Right lung (tissue), 5 donors: ENCODE data around the gene FTL. TPM values are rescaled to one million over a fixed set of nuclear protein-coding genes. Genes with fewer than 3 reads are reported as not detected.

Experiments
- DNase-seq, 2 donors: peaks; one replicate each; pipeline ENCODE4 v3.0.0-alpha.2; 2013
- polyA plus RNA-seq, 5 donors: library from polyadenylated mRNA; unstranded; fragments of 120-200 nt; gene quantifications; one replicate each; pipeline versions ENCODE4 v1.2.1 to v1.2.3, GENCODE V29; 2013; ENCODE audit warnings: inconsistent platforms in 1 of 5, low replicate concordance in 1 of 5; ENCODE audit not compliant: insufficient read length in 5 of 5, insufficient read depth in 1 of 5

FTL gene
- polyA plus RNA-seq, 5 donors: 1,127 to 1,622 (median 1,142) TPM

DNA sequence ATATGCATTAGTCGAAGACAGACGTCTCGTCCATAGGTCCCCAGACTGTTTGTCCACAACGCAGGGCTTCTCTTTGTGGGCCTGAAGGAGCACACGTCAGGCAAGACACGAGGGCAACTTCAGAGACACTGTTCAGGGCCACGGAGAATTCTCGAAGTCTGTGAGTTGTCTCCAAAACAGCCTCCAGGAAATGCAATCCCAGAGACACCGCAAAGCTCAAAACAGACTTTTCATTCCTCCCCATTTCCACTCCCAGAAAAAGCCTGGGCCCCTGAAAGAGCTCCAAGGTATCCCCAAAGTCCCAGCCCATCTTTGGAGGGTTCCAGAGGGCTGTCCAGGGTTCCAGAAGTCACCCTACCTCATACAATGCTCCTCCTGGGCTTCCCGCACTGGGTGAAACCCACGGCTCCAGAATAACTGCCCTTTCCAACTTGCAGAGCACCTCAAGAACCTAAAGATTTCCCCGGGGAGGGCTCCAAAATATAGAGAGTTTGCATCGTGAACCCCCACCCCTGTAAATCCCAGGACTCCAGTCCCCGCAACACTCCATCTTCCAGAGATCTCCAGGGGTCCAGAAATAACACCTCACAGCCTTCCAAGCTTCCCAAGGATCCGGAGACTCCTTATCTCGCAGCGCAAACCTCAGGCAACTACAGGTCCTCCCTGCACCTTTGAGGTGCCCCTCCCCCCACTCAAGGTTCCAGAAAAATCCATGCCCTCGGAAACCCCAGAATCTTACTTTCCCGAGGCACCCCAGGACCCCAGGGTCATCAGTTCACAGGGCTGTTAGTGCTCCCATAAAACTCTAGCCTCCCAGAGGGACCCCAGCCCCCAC, 687 bp upstream of the FTL start:
- DNase-seq: peak in 1 of 2 donors; percentile 30

DNA sequence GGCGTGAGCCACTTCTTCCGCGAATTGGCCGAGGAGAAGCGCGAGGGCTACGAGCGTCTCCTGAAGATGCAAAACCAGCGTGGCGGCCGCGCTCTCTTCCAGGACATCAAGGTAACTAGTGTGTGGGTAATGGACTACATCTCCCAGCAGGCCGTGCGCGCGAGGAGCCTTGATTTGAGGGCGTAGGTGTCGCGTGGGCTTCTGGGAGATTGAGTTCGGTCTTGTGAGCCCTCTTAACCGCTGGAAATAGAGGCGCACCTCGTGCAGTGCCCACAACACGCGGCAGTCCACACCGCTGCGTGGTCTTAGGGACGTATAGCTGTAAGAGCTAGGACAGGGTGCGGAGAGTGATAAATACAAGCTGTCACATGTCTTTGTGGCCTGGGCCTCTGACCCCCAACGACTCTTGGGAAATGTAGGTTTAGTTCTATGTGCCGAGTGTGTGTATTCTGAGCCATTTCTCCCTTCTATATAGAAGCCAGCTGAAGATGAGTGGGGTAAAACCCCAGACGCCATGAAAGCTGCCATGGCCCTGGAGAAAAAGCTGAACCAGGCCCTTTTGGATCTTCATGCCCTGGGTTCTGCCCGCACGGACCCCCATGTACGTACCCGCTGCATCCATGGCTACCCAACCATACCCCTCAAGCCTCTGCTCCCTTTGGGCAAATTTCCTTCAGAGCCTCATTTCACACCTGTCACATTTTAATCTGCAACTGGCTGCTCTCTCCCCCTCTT, 864 bp downstream of the FTL start:
- DNase-seq: peak; percentile 81 to 83

DNA sequence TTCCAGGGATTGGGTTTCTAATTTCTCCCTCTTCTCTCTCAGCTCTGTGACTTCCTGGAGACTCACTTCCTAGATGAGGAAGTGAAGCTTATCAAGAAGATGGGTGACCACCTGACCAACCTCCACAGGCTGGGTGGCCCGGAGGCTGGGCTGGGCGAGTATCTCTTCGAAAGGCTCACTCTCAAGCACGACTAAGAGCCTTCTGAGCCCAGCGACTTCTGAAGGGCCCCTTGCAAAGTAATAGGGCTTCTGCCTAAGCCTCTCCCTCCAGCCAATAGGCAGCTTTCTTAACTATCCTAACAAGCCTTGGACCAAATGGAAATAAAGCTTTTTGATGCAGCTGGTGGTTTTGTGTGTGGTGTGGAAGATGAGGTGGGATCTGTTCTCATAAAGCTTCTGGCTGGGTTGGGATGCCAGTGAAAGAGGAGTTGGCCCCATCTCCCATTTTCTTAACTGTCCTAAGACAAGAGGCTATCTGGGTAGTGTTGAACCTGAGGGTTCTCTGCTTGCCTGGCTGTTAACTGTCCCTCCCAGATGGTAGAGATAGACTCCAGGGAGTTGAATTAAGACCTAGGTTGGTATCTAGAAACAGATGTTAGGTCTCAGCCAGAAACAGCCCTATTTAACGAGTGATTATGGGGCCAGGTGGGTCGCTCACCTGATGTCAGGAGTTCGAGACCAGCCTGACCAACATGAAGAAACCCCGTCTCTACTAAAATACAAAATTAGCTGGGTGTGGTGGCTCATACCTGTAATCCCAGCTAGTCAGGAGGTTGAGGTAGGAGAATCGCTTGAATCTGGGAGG, 1.6 kb downstream of the FTL start:
- DNase-seq: no peak

DNA sequence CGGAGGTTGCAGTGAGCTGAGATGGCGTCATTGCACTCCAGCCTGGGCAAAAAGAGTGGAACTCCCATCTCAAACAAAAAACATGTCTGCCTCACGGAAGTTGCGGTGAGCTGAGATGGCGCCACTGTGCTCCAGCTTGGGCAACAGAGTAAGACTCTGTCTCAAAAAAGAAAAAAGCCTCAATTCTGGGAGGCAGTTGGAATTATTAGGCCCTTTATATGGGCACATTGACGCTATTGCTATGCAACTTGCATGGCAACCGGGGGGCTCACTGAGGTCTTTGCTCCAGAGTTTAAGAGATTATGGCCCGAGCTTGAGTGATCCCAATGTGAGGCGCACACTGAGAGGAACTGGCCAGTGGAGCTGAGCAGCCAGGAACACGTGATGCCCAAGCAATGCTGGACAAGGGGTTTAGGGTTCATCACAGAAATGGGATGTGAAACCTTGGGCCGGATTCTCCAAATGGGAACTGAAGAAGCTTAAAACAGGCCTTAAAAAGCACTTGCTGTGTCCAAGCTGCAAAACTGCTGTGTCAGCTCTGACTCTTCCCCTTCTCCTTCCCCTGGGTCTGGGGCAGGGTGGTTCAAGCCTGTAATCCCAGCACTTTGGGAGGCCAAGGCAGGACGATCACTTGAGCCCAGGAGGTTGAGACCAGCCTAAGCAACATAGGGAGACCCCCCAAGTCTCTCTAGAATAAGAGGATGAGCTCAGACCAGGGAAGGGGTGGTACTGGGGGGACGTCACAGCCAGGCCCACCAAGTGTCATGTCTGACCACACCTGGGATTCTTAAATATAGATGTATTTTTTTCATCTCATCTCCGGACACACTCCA, 2.5 kb downstream of the FTL start:
- DNase-seq: no peak

DNA sequence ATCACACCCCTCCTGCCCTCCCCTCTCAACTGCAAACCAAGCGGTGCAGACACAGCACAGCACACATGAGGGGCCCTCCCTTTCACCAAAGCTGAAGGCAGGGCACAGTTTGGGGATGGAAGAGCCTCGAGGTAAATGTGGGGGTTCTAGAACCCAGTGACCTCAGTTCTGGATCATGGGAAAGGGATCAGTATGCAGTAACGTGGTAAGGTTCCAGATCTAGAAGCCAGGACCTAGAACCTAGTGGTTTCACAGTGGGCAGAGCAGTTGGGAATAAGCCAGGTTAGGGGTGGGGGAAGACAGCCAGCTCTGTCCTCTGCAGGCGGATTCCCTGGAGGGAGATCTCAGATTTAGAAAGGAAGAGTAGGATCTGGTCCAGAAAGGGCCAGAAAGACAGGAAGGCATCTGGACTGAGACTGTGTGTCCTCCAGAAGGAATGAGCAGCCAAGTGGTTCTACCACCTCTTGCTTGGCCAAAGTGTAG, 3.1 kb downstream of the FTL start:
- no peak for DNase-seq

DNA sequence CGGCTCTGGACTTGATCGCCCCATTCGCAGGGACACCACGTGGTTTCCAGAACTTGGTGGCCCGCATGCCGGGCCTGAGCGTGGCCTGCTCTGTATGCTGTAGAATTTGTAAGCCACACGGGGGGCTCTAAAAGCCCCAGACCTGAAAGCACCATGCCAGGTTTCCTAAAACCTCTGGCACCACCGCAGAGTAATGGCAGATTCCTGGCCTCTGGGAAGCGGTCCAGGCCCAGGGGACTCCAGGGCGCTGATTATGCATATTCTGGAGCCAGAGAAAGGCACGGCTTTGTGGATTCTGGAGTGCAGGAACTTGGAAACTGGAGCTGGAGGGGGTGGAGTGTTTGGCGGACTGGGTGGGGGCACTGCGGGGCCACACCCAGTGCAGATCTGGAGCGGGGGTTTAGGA, 3.7 kb downstream of the FTL start:
- no peak for DNase-seq

DNA sequence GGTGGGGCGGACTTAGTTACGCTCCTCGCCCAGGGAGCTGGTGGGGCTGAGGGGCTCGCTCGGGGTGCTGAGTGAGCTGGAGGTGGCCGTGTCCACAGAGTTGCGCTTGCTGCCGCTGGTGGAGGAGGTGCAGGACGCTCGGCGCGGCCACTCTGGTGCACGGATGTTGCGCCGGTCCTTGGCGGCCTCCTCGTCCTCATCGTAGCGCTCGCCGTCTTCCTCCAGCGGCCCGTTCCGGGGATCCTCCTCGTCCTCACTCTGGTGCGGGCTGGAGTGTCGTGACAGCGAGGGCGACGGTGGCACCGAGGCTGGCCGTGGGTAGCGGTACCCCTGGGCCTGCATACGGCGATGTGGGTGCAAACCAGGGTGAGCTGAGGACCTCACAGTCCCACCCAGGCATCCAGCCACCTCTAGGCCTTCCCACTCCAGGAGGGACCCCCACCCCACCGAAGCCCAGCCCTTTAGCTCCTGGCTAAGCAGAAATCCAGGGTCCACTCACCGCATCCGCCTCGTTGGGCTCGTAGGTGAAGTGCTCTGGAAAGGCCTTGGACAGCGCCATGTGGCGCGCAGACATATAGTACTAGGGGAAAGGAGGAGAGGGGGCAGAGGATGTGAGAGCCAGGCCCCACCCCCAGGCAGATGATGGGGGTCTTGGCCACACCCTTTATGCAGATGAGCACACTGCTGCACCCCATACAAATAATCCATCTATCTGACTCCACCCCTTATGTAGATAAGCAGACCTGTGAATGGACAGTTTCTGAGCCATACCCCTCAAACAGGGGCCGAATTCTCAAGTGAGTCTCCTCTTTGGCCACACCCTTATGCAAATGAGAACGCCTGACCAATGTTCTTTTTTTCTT, 4.4 kb downstream of the FTL start:
- DNase-seq: no peak

DNA sequence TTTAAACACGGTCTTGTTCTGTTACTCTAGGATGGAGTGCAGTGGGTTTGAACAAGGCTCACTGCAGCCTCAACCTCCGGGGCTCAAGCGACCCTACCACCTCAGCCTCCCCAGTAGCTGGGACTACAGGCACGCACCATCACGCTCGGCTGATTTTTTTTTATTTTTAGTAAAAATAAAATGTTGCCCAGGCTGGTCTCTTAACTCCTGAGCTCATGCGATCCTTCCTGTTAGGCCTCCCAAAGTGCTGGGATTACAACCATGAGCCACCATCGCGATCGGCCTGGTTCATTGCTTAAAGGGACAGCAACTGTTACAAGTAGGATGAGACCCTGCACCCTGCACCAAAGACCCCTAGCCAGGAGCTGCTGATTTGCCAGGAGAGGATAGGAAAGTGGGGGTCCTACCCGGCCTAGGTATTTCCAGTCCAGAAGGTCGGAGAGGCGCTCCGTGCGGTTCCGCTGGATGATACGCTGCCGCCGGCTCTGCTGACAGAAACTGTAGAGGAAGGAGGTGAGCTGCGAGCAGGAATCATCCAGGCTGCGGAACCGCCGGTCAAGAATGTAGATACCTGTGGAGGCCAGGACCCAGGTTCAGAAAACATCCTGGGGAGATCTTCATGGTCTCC, 5.1 kb downstream of the FTL start:
- no peak for DNase-seq

DNA sequence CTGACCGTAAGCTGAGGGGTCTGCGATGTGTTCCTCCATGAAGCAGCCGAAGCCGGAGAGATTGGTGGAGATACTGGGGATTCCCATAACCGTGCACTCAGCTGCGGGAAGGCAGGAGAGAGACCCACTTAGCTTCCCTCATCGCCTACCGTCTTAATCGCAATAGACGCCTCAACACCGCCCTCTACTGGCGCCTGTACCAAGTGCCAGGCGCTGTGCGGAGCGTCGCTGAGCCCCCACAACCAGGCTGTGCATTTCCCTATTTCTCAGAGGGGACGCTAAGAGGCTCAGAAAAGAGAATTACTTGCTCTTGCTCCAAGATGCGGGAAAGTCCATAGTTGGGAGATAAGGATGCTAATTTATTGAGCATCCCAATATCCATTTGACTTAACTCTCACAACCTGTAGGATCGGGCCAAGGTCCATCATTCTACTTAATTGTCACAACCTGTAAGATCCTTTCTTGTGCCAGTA, 5.8 kb downstream of the FTL start:
- DNase-seq: peak in 1 of 2 donors; percentile 74

DNA sequence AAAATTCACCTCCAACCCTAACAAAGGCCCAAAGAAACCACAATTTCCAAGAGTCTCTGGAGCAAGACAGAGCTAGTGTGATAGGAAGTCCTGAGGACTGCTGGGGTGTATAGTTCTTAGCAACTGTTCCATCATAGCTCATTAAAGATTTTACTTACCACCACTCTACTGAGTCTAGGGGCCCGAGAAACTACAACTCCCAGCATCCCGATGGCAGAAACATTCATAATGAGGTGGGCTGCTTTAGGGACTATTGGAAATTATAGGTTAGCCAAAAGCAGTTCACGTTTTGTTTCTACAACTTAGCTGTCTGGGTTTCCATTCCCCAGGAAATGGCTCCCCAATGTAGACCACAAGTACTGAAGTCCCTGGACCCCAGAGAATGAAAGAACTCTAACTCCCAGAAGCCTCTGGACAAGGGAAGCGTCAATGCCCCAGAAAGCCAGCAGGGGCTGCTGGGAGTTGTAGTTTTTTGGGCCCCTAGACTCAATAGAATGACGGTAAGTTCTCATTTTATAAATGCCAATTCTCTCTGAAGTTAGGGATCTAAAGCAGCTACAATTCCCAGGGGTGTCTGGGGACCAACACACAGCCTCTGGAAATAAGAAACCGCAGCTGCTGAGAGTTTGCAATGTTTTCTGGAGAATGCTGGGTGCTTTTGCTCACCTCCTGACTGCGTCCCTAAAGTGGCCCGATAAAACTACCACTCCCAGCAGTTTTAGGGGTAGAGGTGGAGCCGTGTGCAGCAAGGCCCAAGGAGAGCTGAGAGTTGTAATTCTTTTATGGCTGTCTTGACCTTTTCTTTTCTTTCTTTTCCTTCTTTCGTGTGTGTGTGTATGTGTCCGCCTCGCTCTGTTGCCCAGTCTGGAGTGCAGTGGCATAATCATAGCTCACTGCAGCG, 11.1 kb downstream of the FTL start:
- no peak for DNase-seq

DNA sequence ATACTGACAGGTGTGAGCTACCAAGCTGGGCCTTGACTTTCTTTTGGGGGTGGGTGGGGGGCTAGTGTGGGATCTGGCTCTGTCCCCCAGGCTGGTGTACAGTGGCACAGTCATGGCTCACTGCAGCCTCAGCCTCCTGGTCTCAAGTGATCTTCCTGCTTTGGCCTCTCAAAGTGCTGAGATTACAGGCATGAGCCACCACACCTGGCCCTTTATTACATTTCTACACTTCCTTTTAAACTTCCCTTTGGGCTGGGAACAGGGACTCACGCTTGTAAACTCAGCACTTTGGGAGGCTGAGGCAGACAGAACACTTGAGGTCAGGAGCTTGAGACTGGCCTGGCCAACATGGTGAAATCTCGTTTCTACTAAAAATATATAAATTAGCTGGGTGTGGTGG, 12.0 kb downstream of the FTL start:
- no peak for DNase-seq

DNA sequence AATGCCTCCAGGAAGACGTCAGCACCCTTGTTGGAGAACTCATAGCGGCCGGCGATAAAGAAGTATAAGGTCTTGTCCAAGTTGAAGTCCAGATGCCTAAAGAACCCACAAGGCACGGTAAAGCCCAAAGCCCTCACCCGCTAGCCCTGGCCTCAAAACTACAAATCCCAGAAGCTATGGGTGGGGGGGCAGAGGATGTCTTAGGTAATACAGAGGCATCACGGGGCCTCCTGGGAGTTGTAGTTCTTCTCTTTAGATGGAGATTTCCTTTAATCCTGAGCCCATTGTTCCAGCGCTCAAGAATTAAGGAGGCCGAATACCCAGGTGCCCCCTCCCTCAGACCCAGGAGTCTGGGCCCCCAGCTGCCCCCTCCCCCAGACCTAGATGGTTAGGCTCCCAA, 17.2 kb downstream of the FTL start:
- DNase-seq: no peak

DNA sequence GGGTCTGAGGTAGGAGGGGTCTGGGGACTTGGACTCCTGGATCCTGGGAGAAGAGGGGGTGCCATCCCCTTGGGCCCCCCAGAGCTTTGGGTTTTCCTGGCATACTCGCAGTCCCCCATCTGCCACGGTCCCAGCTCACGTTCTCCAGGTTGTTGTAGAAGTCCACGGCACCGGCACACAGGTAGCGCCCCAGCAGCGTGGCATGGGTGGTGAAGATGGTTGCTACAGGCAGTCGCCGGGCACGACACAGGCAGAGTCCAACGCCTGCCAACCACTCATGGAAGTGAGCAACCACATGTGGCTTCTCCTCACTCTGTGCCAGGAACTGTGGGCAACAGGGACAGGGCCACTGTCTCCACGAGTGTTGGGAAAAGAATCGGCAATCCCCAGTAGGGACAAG, 20.6 kb downstream of the FTL start:
- DNase-seq: no peak

DNA sequence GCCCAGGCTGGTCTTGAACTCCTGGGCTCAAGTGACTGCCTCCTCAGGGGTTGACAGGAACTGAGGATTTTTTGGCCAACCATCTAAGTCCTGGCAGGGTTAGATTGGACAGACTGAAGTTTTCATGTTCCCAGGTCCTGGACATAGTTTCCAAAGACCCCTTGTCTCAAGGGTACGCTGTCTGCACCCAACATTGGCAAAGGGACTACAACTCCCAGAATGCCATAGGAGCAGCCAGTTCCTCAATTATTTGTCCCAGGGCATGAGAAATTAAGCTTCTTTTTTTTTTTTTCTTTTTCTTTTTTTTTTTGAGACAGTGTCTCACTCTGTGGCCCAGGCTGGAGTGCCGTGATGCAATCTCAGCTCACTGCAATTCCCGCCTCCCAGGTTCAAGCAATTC, 21.1 kb downstream of the FTL start:
- DNase-seq: no peak

DNA sequence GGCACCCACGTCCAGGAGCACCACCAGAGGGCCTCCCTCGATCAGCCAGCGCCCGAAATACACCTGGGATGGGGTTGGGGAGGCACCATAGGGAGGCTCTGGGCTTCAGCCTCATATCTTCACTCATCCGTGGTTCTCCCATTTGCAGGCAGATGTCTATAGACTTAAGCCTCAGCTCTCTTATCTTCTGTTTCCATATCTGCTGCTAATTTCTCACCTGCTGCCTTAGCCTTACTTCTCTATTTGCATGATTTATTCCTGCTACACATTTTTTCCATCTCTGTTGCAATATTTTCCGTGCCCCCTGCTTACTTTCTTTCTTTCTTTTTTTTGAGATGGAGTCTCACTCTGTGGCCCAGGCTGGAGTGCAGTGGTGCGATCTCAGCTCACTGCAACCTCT, 22.2 kb downstream of the FTL start:
- no peak for DNase-seq

DNA sequence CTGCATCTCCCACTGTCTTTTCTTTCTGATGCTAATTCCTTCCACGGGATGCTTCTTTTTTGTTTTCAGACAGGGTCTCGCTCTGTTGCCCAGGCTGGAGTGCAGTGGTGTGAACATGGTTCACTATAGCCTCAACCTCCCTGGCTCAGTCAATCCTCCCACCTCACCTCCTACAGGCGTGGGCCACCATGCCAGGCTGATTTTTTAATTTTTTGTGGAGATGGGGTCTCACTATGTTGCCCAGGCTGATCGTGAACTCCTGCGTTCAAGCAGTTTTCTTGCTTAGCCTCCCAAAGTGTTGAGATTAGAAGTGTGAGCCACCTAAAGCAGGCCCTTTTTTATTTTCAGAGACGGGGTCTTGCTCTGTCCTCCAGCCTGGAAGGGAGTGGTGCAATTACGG, 23.2 kb downstream of the FTL start:
- DNase-seq: no peak

DNA sequence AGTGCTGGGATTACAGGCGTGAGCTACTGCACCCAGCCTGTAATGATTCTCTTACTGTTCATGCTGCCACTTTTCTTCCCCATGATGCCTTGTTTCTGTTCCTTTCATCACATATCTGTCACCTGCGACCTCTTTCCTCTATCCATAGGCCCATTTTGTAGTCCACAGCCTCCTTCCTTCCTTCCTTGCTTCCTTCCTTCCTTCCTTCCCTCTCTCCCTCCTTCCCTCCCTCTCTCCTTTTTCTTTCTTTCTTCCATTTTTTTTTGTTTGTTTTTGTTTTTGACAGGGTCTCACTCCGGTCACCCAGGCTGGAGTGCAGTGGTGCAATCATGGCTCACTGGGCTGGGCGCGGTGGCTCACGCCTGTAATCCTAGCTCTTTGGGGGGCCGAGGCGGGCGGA, 23.8 kb downstream of the FTL start:
- DNase-seq: no peak

DNA sequence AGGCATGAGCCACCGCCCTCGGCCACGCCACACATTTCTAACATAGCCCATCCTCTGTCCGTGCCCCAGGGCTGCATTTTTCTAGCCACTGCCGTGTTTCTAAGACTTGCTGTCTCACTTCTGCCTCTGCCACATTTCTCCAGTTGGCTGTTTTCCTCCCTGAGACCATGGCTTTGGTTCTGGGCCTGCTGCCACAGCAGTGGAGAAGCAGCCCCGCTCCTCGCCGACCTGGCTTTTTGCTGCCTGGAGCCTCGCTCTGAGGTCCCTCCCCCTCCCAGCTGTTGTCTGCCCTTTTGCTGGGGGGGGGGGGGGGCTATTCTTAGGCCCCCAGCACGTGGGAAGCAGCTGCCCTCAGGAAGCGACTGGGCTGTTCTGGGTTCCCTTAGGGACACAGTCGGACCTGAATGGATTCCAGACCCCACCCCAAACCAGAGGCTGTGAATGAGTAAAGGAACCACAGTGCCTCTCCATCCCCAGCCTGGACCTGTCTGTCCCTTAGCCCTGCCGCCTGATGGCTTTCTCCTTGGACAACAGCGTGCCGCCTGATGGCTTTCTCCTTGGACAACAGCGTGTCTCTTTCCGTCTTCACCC, 24.7 kb downstream of the FTL start:
- DNase-seq: no peak
